Measurements from ENCODE around the gene COL5A1.
A peak's percentile ranks its signal among the peaks of the same experiment; 100 is the strongest.

The COL5A1 gene

DNA sequence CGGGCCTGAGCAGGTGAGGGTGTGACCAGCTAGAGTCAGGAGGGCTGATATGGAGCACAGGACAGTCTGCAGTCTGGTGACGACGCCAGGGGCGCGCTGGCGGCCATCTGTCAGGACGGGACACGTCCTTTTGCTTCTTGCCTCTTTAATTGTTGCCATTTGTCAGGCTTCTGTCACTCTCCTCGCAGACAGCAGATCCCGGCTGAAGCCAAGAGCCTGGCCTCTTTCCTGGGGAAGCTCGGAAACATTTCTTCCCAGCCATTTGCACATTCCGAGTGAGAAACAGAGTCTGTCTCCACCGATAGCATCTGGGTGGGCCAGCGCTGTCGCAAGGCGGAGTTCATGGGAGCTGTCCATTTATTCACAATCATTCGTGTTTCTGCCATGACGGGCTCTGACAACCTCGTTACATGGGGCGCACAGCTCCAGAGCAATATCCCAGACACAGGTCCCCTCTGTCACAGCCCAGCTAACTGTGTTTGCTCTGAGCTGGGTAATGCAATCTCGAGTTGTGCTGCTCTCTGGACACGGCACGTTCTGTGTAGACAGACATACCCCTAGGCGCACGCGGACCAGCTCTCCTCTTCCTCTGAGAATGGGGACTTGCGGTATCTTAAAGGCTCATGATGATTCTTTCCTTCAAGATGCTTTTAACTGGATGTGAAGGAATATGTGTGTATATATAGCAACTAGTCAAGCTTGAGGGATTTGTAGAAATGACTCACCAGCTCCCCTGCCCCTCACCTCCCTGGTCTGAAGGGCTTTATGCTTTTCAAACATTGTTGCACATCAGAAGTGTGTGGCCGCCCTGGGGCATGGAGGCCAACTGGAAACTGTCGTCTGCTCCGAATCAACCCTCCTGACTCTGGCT, 133.7 kb downstream of the COL5A1 start:
- H3K36me3 ChIP-seq (ENCODE audit: control insufficient read depth, insufficient read depth, low read length): no peaks in the 10 kb centered on the region
- peak overlapping the region; percentile 61 for H3K4me2 ChIP-seq (ENCODE audit: low read length)
- no peak overlapping the region for H2AFZ ChIP-seq
- no peaks in the 10 kb centered on the region for H3K27me3 ChIP-seq (ENCODE audit: control insufficient read depth, insufficient read depth, low read length)
- H3K4me3 ChIP-seq (ENCODE audit: low read depth, low read length): no peak overlapping the region
- no peaks in the 10 kb centered on the region for H3K4me1 ChIP-seq
- H3K9me3 ChIP-seq (ENCODE audit: control insufficient read depth, low read length): no peaks in the 10 kb centered on the region
- H3K9ac ChIP-seq: no peak overlapping the region
- TF ChIP-seq, protein P1, sequence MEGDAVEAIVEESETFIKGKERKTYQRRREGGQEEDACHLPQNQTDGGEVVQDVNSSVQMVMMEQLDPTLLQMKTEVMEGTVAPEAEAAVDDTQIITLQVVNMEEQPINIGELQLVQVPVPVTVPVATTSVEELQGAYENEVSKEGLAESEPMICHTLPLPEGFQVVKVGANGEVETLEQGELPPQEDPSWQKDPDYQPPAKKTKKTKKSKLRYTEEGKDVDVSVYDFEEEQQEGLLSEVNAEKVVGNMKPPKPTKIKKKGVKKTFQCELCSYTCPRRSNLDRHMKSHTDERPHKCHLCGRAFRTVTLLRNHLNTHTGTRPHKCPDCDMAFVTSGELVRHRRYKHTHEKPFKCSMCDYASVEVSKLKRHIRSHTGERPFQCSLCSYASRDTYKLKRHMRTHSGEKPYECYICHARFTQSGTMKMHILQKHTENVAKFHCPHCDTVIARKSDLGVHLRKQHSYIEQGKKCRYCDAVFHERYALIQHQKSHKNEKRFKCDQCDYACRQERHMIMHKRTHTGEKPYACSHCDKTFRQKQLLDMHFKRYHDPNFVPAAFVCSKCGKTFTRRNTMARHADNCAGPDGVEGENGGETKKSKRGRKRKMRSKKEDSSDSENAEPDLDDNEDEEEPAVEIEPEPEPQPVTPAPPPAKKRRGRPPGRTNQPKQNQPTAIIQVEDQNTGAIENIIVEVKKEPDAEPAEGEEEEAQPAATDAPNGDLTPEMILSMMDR (IDR thresholded peaks at IDR 0.05): no peak
- no peak overlapping the region for H3K27ac ChIP-seq
- no peaks in the 10 kb centered on the region for H3K79me2 ChIP-seq

DNA sequence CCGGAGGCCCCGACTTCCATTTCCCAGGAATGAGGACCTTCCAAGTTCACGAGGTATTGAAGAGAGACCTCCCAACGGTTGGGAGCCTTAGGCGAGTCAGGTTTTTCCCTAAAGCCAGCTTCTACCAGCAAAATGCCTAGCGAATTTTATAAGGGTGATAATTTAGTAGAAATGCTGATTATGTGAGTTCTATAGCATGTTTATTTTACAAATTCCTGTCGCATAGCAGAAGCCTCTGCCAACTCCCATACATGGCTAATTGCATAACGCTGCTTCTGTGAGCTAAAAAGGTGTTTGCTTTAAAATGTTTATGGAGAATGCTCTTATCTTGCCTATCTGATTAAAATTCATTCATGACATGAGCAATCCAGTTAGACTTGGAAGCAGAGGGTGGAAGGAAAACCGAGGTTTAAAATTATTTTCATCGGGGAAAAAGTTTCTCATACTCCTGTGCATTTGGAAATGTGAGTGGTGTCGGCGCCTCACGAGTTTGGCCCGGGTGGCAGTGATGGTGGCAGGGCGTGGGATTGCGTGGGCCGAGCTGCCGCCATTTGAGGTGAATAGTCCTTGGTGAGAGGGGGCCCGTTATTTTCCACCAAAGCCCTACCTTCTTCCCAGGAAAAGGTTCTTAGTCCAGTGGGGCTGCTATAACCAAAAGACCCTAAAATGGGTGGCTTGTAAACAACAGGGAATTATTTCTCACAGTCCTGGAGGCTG, 134.6 kb downstream of the COL5A1 start:
- Histone ChIP-seq H3K79me2 (no peaks in the 10 kb centered on the region), H2AFZ (no peak overlapping the region), H3K9me3 (ENCODE audit: control insufficient read depth, low read length) (no peaks in the 10 kb centered on the region), H3K9ac (no peak overlapping the region), H3K4me3 (ENCODE audit: low read depth, low read length) (peak overlapping the region; percentile 31), H3K27me3 (ENCODE audit: control insufficient read depth, insufficient read depth, low read length) (no peaks in the 10 kb centered on the region), H3K4me2 (ENCODE audit: low read length) (peak overlapping the region; percentile 61), H3K36me3 (ENCODE audit: control insufficient read depth, insufficient read depth, low read length) (no peaks in the 10 kb centered on the region), H3K4me1 (no peaks in the 10 kb centered on the region), H3K27ac (no peak overlapping the region)
- TF ChIP-seq, protein P1 (IDR thresholded peaks at IDR 0.05): no peak

DNA sequence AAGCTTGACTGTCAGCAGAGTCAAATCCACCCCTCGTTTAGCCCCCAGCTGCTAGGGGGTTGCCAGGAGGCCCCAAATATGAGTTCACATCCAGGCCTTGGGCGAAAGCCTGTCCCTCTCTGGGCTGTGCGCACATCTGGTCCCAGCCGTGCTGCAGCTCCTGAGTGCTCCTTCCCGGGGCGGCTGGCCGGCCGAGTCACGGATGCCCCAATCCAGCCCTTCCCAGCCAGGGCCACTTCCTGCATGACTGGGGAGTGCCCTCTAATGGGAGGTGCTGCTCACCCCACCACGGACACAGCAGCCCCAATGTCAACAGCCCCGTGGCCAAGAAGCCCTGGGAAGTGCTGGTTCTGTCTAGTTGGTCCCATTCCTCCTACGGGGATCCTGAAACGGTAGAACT, 135.6 kb downstream of the COL5A1 start:
- no peaks in the 10 kb centered on the region for H3K4me1 ChIP-seq
- no peaks in the 10 kb centered on the region for H3K9me3 ChIP-seq (ENCODE audit: control insufficient read depth, low read length)
- no peak overlapping the region for H3K4me3 ChIP-seq (ENCODE audit: low read depth, low read length)
- H3K4me2 ChIP-seq (ENCODE audit: low read length): no peak overlapping the region
- H2AFZ ChIP-seq: no peak overlapping the region
- H3K79me2 ChIP-seq: no peaks in the 10 kb centered on the region
- no peak overlapping the region for H3K9ac ChIP-seq
- TF ChIP-seq, protein P1 (IDR thresholded peaks at IDR 0.05): no peak
- H3K27ac ChIP-seq: no peak overlapping the region
- no peaks in the 10 kb centered on the region for H3K36me3 ChIP-seq (ENCODE audit: control insufficient read depth, insufficient read depth, low read length)
- no peaks in the 10 kb centered on the region for H3K27me3 ChIP-seq (ENCODE audit: control insufficient read depth, insufficient read depth, low read length)

DNA sequence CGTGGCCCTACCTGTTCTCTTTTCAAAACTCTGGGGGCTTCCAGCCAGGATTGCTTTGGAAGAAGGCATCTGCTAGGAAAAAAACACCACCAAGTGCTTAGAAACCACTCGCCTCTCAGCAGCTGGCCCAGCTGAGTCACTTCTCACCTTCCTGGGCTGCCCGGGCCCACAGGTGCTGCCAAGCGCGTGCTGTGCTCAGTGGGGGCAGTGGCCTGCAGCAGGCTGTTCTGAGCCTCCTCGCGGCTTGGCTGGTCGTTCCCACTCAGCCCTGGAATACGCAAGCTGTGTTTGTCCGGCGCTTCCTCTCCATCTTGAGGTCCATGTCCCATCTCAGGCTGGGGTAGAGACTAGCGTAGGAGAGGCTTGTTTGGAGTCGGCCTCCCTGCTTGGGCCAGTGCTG, 136.6 kb downstream of the COL5A1 start:
- Histone ChIP-seq H3K36me3 (ENCODE audit: control insufficient read depth, insufficient read depth, low read length) (no peaks in the 10 kb centered on the region), H3K4me2 (ENCODE audit: low read length) (no peak overlapping the region), H3K9ac (no peak overlapping the region), H3K27me3 (ENCODE audit: control insufficient read depth, insufficient read depth, low read length) (no peaks in the 10 kb centered on the region), H3K9me3 (ENCODE audit: control insufficient read depth, low read length) (no peaks in the 10 kb centered on the region), H3K27ac (no peak overlapping the region), H2AFZ (no peak overlapping the region), H3K79me2 (no peaks in the 10 kb centered on the region), H3K4me3 (ENCODE audit: low read depth, low read length) (no peak overlapping the region), H3K4me1 (no peaks in the 10 kb centered on the region)
- TF ChIP-seq, protein P1 (IDR thresholded peaks at IDR 0.05): no peak
